ENCODE results near the gene PCID2.
A peak's percentile ranks its signal among the peaks of the same experiment; 100 is the strongest.

PCID2 gene

GRCh38 chr13:113218586-113218985 lies 10.1 kb upstream of the PCID2 start:
- peaks cover 59% of the 10 kb centered on the region for H3K36me3 ChIP-seq (ENCODE audit: insufficient read depth, low read depth, low read length)
- H3K9ac ChIP-seq (ENCODE audit: low read depth, low read length): no peak overlapping the region
- H3K27me3 ChIP-seq (ENCODE audit: insufficient read depth, low read length): no peaks in the 10 kb centered on the region
- H3K4me1 ChIP-seq (ENCODE audit: insufficient read depth, low read length): peaks cover 21% of the 10 kb centered on the region
- H3K9me3 ChIP-seq (ENCODE audit: insufficient read depth, low read depth, low read length): no peaks in the 10 kb centered on the region
- no peak overlapping the region for H3K27ac ChIP-seq (ENCODE audit: low read length)
- no peak overlapping the region for H3K4me3 ChIP-seq (ENCODE audit: low read length)

DNA sequence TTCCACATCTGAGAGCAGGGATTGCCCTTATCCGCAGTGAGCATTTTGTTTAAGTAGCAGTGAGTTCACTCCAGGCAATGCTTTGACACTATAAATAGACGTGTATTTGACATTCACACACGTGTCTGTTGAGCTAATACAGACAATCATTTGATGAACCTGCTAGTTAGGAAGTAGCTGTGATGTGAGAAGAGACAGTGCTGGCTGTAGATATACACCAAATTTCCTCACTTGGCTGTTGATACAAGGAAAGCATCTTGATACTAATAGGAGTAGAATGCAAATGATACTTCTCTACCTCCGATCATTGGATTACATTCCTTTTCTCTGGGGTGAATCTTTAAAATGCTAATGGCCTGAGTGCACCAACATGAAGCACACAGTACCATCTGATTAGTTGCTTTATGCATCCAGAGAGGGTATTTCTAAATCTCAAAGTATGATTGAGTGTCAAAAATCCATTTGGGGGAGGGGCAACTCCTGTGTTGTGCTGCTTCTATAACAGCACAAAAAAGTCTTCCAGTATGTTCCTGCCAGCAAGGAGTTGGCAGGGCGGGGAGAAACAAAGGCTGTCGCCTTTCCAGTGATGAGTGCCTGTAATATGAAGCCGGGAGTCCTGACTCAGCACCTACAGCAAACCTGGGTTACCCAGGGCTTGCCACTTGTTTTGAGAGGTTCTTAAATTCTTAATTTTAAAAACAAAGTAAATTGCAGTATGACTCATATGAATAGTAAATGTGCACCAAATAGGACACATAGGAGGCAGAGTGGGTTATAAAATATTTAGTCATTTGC lies 8.0 kb upstream of the PCID2 start:
- Histone ChIP-seq H3K9ac (ENCODE audit: low read depth, low read length) (peak overlapping the region; percentile 56; the same call in 1 of the 2 replicates), H3K9me3 (ENCODE audit: insufficient read depth, low read depth, low read length) (no peaks in the 10 kb centered on the region), H3K4me1 (ENCODE audit: insufficient read depth, low read length) (peaks cover 21% of the 10 kb centered on the region), H3K36me3 (ENCODE audit: insufficient read depth, low read depth, low read length) (peaks cover 50% of the 10 kb centered on the region), H3K4me3 (ENCODE audit: low read length) (peak overlapping the region; percentile 38), H3K27me3 (ENCODE audit: insufficient read depth, low read length) (no peaks in the 10 kb centered on the region), H3K27ac (ENCODE audit: low read length) (peak overlapping the region; percentile 6)

- Histone ChIP-seq H3K4me1 (ENCODE audit: insufficient read depth, low read length) (peaks cover 24% of the 10 kb centered on the region), H3K4me3 (ENCODE audit: low read length) (no peak overlapping the region; the same call in 1 of the 2 replicates)
Measured at GRCh38 chr13:113211774-113212173, 3.3 kb upstream of the PCID2 start.

GRCh38 chr13:113210833-113211232 lies 2.4 kb upstream of the PCID2 start:
- Histone ChIP-seq H3K27ac (ENCODE audit: low read length) (no peak overlapping the region), H3K27me3 (ENCODE audit: insufficient read depth, low read length) (no peaks in the 10 kb centered on the region), H3K4me1 (ENCODE audit: insufficient read depth, low read length) (peaks cover 15% of the 10 kb centered on the region), H3K9me3 (ENCODE audit: insufficient read depth, low read depth, low read length) (no peaks in the 10 kb centered on the region), H3K9ac (ENCODE audit: low read depth, low read length) (peak overlapping the region; percentile 84; the same call in 1 of the 2 replicates), H3K36me3 (ENCODE audit: insufficient read depth, low read depth, low read length) (peaks cover 38% of the 10 kb centered on the region), H3K4me3 (ENCODE audit: low read length) (peak overlapping the region; percentile 82)

More at GRCh38 chr13:113211774-113212173, 3.3 kb upstream of the PCID2 start:
- no peak overlapping the region for H3K9ac ChIP-seq (ENCODE audit: low read depth, low read length)
- H3K9me3 ChIP-seq (ENCODE audit: insufficient read depth, low read depth, low read length): no peaks in the 10 kb centered on the region
- H3K27me3 ChIP-seq (ENCODE audit: insufficient read depth, low read length): no peaks in the 10 kb centered on the region
- no peak overlapping the region for H3K27ac ChIP-seq (ENCODE audit: low read length)
- peaks cover 28% of the 10 kb centered on the region for H3K36me3 ChIP-seq (ENCODE audit: insufficient read depth, low read depth, low read length)

DNA sequence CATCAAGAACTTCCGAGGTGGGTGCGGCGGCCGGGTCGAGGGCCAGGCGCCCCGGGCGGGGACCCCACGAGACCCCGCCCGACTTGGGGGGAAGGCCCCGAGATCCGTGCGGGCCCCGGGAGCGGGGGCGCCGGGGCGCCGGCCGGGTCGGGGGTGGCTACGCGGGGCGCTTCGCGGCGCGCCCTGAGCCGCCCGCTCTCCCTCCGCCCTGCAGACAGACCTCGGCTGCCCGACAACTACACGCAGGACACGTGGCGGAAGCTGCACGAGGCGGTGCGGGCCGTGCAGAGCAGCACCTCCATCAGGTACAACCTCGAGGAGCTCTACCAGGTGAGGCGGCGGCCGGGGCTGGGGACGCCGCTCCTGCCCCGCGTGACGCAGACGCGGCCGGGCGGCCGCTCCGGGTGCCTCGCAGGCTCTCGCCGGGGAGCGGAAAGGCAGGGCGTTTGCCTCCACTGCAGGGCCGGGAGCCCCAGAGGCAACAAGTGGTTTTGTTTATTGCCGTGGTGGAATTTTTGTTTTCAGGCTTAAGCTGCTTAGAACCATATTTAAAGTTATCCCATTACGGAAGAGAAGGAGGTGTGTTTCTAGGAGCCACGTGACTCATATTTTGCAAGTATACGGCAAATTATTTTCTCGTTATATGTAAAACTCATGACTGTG lies 1.4 kb upstream of the PCID2 start:
- no peaks in the 10 kb centered on the region for H3K27me3 ChIP-seq (ENCODE audit: insufficient read depth, low read length)
- peak overlapping the region; percentile 82 for H3K4me3 ChIP-seq (ENCODE audit: low read length)
- H3K4me1 ChIP-seq (ENCODE audit: insufficient read depth, low read length): peaks cover 12% of the 10 kb centered on the region
- H3K9ac ChIP-seq (ENCODE audit: low read depth, low read length): peak overlapping the region; percentile 84
- peaks cover 45% of the 10 kb centered on the region for H3K36me3 ChIP-seq (ENCODE audit: insufficient read depth, low read depth, low read length)
- peak overlapping the region; percentile 56 for H3K27ac ChIP-seq (ENCODE audit: low read length)
- no peaks in the 10 kb centered on the region for H3K9me3 ChIP-seq (ENCODE audit: insufficient read depth, low read depth, low read length)

DNA sequence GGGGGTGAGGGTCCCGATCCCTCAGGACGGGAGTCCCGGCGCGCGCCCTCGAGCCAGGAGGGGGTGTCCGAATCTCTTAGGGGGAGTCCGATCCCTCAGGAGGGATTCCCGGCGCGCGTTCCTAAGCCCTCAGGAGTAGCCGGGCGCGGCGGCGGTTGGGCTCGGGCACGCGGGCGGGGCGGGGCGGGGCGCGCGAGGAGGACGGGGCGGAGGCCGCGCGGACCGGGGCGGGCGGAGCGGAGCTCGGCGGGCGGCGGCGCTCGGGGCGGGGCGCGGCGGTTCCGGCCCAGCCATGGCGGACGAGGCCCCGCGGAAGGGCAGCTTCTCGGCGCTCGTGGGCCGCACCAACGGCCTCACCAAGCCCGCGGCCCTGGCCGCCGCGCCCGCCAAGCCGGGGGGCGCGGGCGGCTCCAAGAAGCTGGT lies 878 bp upstream of the PCID2 start, which contains the start of gene CUL4A:
CUL4A (plus strand) TSS at position 278 of the 423 bp plus-strand sequence; CDS start at position 293, 15 bp downstream.
- H3K27ac ChIP-seq (ENCODE audit: low read length): peak within 1 kb of the TSS; percentile 84
- peak within 1 kb of the TSS; percentile 86 for H3K4me3 ChIP-seq (ENCODE audit: low read length)
- peaks cover 12% of the 10 kb centered on the region for H3K4me1 ChIP-seq (ENCODE audit: insufficient read depth, low read length)
- H3K9ac ChIP-seq (ENCODE audit: low read depth, low read length): peak within 1 kb of the TSS; percentile 84
- no peaks in the 10 kb centered on the region for H3K27me3 ChIP-seq (ENCODE audit: insufficient read depth, low read length)
- H3K36me3 ChIP-seq (ENCODE audit: insufficient read depth, low read depth, low read length): peaks cover 45% of the 10 kb centered on the region
- H3K9me3 ChIP-seq (ENCODE audit: insufficient read depth, low read depth, low read length): no peaks in the 10 kb centered on the region

- peaks cover 54% of the 10 kb centered on the region for H3K36me3 ChIP-seq (ENCODE audit: insufficient read depth, low read depth, low read length)
- H3K9me3 ChIP-seq (ENCODE audit: insufficient read depth, low read depth, low read length): no peaks in the 10 kb centered on the region
- peak overlapping the region; percentile 86 for H3K4me3 ChIP-seq (ENCODE audit: low read length)
- no peak overlapping the region for H3K27ac ChIP-seq (ENCODE audit: low read length)
- peaks cover 12% of the 10 kb centered on the region for H3K4me1 ChIP-seq (ENCODE audit: insufficient read depth, low read length)
- H3K27me3 ChIP-seq (ENCODE audit: insufficient read depth, low read length): no peaks in the 10 kb centered on the region
- peak overlapping the region; percentile 83 for H3K9ac ChIP-seq (ENCODE audit: low read depth, low read length)
Measured at GRCh38 chr13:113207890-113208420, 514 bp downstream of the PCID2 start.

GRCh38 chr13:113207460-113207859 lies 1.0 kb downstream of the PCID2 start:
- peak overlapping the region; percentile 83 for H3K9ac ChIP-seq (ENCODE audit: low read depth, low read length)
- H3K36me3 ChIP-seq (ENCODE audit: insufficient read depth, low read depth, low read length): peaks cover 55% of the 10 kb centered on the region
- no peaks in the 10 kb centered on the region for H3K9me3 ChIP-seq (ENCODE audit: insufficient read depth, low read depth, low read length)
- peak overlapping the region; percentile 86 for H3K4me3 ChIP-seq (ENCODE audit: low read length)
- peaks cover 12% of the 10 kb centered on the region for H3K4me1 ChIP-seq (ENCODE audit: insufficient read depth, low read length)
- H3K27ac ChIP-seq (ENCODE audit: low read length): no peak overlapping the region
- no peaks in the 10 kb centered on the region for H3K27me3 ChIP-seq (ENCODE audit: insufficient read depth, low read length)

DNA sequence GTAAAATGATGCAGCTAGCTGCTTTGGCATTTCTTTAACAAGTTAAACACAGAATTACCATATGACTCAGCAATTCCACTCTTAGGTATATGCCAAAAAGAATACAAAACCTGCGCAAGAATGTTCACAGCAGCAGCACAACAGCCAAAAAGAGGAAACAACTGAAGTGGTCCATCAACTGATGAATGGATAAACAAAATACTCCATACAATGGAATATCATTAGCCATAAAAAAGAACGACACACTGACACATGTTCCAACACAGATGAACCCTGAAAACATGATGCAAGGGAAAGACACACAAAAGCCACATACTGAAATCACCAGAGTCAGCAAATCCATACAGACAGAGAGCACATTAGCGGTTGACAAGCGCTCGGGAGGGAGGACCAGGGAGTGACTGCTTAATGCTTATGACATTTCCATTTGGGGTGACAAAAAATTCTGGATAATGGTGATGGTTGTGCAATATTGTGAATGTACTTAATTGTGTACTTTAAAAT lies 3.0 kb downstream of the PCID2 start:
- H3K9me3 ChIP-seq (ENCODE audit: insufficient read depth, low read depth, low read length): no peaks in the 10 kb centered on the region
- peaks cover 40% of the 10 kb centered on the region; the same call in 1 of the 2 replicates for H3K36me3 ChIP-seq (ENCODE audit: insufficient read depth, low read depth, low read length)
- no peak overlapping the region for H3K27ac ChIP-seq (ENCODE audit: low read length)
- H3K4me3 ChIP-seq (ENCODE audit: low read length): no peak overlapping the region
- H3K9ac ChIP-seq (ENCODE audit: low read depth, low read length): no peak overlapping the region
- peaks cover 6% of the 10 kb centered on the region for H3K4me1 ChIP-seq (ENCODE audit: insufficient read depth, low read length)
- no peaks in the 10 kb centered on the region for H3K27me3 ChIP-seq (ENCODE audit: insufficient read depth, low read length)

DNA sequence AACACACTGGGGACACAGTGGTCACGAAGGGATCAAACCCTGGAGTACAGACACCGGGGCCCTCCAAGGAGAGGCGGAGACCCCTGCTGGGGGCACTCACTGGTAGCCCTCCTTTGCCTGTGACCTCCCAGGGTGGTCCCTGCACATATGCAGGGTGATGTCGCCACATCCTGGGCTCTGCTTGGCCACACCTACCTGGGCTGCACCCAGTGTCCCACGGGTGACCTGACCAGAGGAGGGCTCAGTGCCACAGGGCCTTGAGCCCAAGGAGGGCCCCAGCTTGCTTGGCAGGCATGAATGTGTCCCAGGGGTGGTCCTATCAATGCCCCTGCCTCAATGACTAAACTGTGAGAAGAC lies 4.1 kb downstream of the PCID2 start:
- peaks cover 4% of the 10 kb centered on the region for H3K4me1 ChIP-seq (ENCODE audit: insufficient read depth, low read length)
- H3K9ac ChIP-seq (ENCODE audit: low read depth, low read length): no peak overlapping the region
- H3K36me3 ChIP-seq (ENCODE audit: insufficient read depth, low read depth, low read length): peaks cover 51% of the 10 kb centered on the region
- no peak overlapping the region for H3K27ac ChIP-seq (ENCODE audit: low read length)
- H3K4me3 ChIP-seq (ENCODE audit: low read length): no peak overlapping the region
- no peaks in the 10 kb centered on the region for H3K27me3 ChIP-seq (ENCODE audit: insufficient read depth, low read length)
- no peaks in the 10 kb centered on the region for H3K9me3 ChIP-seq (ENCODE audit: insufficient read depth, low read depth, low read length)

- no peak overlapping the region for H3K4me3 ChIP-seq (ENCODE audit: low read length)
- H3K27me3 ChIP-seq (ENCODE audit: insufficient read depth, low read length): no peaks in the 10 kb centered on the region
- no peak overlapping the region for H3K9ac ChIP-seq (ENCODE audit: low read depth, low read length)
- H3K9me3 ChIP-seq (ENCODE audit: insufficient read depth, low read depth, low read length): no peaks in the 10 kb centered on the region
- peaks cover 4% of the 10 kb centered on the region for H3K4me1 ChIP-seq (ENCODE audit: insufficient read depth, low read length)
- H3K27ac ChIP-seq (ENCODE audit: low read length): no peak overlapping the region
- H3K36me3 ChIP-seq (ENCODE audit: insufficient read depth, low read depth, low read length): peaks cover 58% of the 10 kb centered on the region
Measured at GRCh38 chr13:113203507-113204377, 4.7 kb downstream of the PCID2 start.

Data from iPS-20b (cell line).